ENCODE measurements around the gene FBLIM1. TPM values are rescaled to one million over a fixed set of nuclear protein-coding genes. Genes with fewer than 3 reads are reported as not detected.

FBLIM1 gene
- total and polyA plus RNA-seq, 2 experiments from 2014 or later: 91.6 to 186 TPM

GRCh38 chr1:15835741-15836510 is 77.3 kb downstream of the FBLIM1 start:
- DNase-seq (ENCODE audit: low read depth in 1 of 2, low spot score in 1 of 2): peak; percentile 99 to 100
- Histone ChIP-seq H3K4me3 (peak overlapping the region; percentile 50), H3K27me3 (no peaks in the 10 kb centered on the region), H3K27ac (peak overlapping the region; percentile 98), H3K36me3 (no peaks in the 10 kb centered on the region), H3K9me3 (ENCODE audit: low read depth) (no peaks in the 10 kb centered on the region), H3K4me1 (ENCODE audit: low read depth) (no peaks in the 10 kb centered on the region)
- TF ChIP-seq, protein P1, sequence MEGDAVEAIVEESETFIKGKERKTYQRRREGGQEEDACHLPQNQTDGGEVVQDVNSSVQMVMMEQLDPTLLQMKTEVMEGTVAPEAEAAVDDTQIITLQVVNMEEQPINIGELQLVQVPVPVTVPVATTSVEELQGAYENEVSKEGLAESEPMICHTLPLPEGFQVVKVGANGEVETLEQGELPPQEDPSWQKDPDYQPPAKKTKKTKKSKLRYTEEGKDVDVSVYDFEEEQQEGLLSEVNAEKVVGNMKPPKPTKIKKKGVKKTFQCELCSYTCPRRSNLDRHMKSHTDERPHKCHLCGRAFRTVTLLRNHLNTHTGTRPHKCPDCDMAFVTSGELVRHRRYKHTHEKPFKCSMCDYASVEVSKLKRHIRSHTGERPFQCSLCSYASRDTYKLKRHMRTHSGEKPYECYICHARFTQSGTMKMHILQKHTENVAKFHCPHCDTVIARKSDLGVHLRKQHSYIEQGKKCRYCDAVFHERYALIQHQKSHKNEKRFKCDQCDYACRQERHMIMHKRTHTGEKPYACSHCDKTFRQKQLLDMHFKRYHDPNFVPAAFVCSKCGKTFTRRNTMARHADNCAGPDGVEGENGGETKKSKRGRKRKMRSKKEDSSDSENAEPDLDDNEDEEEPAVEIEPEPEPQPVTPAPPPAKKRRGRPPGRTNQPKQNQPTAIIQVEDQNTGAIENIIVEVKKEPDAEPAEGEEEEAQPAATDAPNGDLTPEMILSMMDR (IDR thresholded peaks at IDR 0.05; ENCODE audit: low read depth, low read length): no peak

Other genes with a start within 250 kb of the FBLIM1 start
- gene CASP9, start 234.6 kb upstream of the FBLIM1 start, total RNA-seq: 83.9 and 96.1 TPM in 2 replicates
- gene CASP9, start 234.6 kb upstream of the FBLIM1 start, polyA plus RNA-seq: 44.7 and 65.9 TPM in 2 replicates
- 13.6 and 17.8 TPM in 2 replicates for gene DNAJC16, start 231.9 kb upstream of the FBLIM1 start, total RNA-seq
- gene DNAJC16, start 231.9 kb upstream of the FBLIM1 start, polyA plus RNA-seq: 9.0 and 9.4 TPM in 2 replicates
- gene AGMAT, start 173.7 kb upstream of the FBLIM1 start, total RNA-seq: 0.45 and 0.70 TPM in 2 replicates
- gene AGMAT, start 173.7 kb upstream of the FBLIM1 start, polyA plus RNA-seq: 0.12 and 0.31 TPM in 2 replicates
- 11.3 and 26.8 TPM in 2 replicates for gene DDI2, start 141.3 kb upstream of the FBLIM1 start, total RNA-seq
- gene DDI2, start 141.3 kb upstream of the FBLIM1 start, polyA plus RNA-seq: 7.4 and 10.0 TPM in 2 replicates
- gene PLEKHM2, start 74.5 kb upstream of the FBLIM1 start, total RNA-seq: 71.9 and 99.8 TPM in 2 replicates
- 56.8 and 68.3 TPM in 2 replicates for gene PLEKHM2, start 74.5 kb upstream of the FBLIM1 start, polyA plus RNA-seq
- 6.7 and 6.9 TPM in 2 replicates for gene SLC25A34, start 22.5 kb upstream of the FBLIM1 start, total RNA-seq
- 1.8 and 2.0 TPM in 2 replicates for gene SLC25A34, start 22.5 kb upstream of the FBLIM1 start, polyA plus RNA-seq
- gene TMEM82, start 16.3 kb upstream of the FBLIM1 start, total RNA-seq: 0.51 TPM in 1 of 2 replicates, not detected in the other
- not detected in 2 replicates for gene TMEM82, start 16.3 kb upstream of the FBLIM1 start, polyA plus RNA-seq
- gene UQCRHL, start 48.9 kb downstream of the FBLIM1 start, total RNA-seq: 3.9 and 5.0 TPM in 2 replicates
- gene UQCRHL, start 48.9 kb downstream of the FBLIM1 start, polyA plus RNA-seq: 2.5 and 3.2 TPM in 2 replicates
- 14.8 and 31.6 TPM in 2 replicates for gene SPEN, start 88.9 kb downstream of the FBLIM1 start, total RNA-seq
- 25.8 and 35.4 TPM in 2 replicates for gene SPEN, start 88.9 kb downstream of the FBLIM1 start, polyA plus RNA-seq
- gene ZBTB17, start 217.3 kb downstream of the FBLIM1 start, total RNA-seq: 48.8 and 64.0 TPM in 2 replicates
- gene ZBTB17, start 217.3 kb downstream of the FBLIM1 start, polyA plus RNA-seq: 47.1 and 61.6 TPM in 2 replicates
- 0.12 TPM in 1 of 2 replicates, not detected in the other for gene SRARP, start 245.4 kb downstream of the FBLIM1 start, total RNA-seq
- not detected in 2 replicates for gene SRARP, start 245.4 kb downstream of the FBLIM1 start, polyA plus RNA-seq

All from cardiac muscle cell (in vitro differentiated cells and primary cell).